Activated naive CD4-positive, alpha-beta T cell treated with anti-CD3 and anti-CD28 coated beads, Interleukin-2, amount 50 U/mL, for 72 hours (primary cell): ENCODE data around the gene MTRFR. TPM values are rescaled to one million over a fixed set of nuclear protein-coding genes. Genes with fewer than 3 reads are reported as not detected.
"Not testable (repeated sequence)": the region's sequence is repeated elsewhere in the genome, so short reads cannot be mapped to it uniquely, and the experiment has no call there.

ENCODE experiments used
- ATAC-seq, 2 donors: fragments of 150-1000 bp; cut with Tn5 transposase; 2 replicates each; pipeline ENCODE4 v1.10.0; 2021; ENCODE audit warnings: mild to moderate bottlenecking in 2 of 2, moderate library complexity in 2 of 2
- DNase-seq, 2 donors: peaks; one replicate each; pipeline ENCODE4 v3.0.0; 2021 to 2022; ENCODE audit warnings: low spot score in 2 of 2
- H3K27ac Mint-ChIP-seq, 2 donors: one replicate each; pipeline ENCODE4 v1.8.0; 2022; ENCODE audit warnings: mild to moderate bottlenecking in 2 of 2, mixed read lengths in 2 of 2
- H3K36me3 Mint-ChIP-seq, 2 donors: one replicate each; pipeline ENCODE4 v1.8.0; 2022; ENCODE audit warnings: mixed read lengths in 2 of 2
- H3K9me3 Mint-ChIP-seq, 2 donors: one replicate each; pipeline ENCODE4 v1.8.0; 2022; ENCODE audit warnings: mixed read lengths in 2 of 2
- total RNA-seq, 2 donors: library from RNA; stranded (reverse); gene quantifications; one replicate each; pipeline ENCODE4 v1.2.3, GENCODE V29; 2022

MTRFR gene
- total RNA-seq, 2 donors from 2014 or later: 30.7 to 46.4 TPM

DNA sequence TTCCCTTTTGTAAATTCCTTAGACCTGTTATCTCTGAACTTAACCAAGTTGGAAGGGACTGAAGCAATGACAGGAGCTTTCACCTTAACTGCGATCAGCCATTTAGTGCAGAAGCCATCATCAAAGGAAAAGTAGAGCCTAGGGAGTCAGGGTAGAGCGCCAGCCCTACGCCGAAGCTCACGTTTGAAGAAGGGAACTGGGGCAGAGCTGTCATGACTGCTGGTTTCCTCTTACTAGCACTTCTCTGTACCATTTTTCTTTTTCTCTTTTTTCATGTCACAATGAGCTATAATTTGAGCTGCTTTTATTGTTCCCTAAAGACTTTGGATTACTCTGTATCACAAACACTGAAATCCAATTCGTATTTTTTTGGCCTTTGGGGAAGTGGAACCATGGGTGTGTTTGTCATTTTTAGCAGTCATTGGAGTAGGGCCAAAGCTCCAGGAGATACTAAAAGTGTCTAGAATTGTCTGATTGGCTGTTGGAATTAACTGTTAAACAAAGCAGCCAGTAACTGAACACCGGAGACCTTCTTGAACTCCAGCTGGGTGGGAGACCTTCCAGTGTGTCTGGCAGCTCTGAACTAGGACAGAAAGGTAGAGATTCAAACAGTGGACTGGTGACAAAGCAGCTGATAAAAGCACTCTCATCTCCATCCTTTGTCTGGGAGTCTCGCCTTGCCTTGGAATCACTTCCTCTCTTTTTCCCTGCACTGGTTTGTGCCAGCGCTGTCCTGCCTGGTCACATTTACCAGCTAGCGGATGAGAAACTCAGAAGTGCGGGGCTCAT is 9.1 kb downstream of the MTRFR start:
- peak overlapping the region; percentile 12 to 86 for H3K27ac Mint-ChIP-seq
- H3K36me3 Mint-ChIP-seq: peaks cover 5 to 32% of the 10 kb centered on the region in 2 donors
- ATAC-seq: no peak
- DNase-seq: no peak
- peaks cover 0 to 4% of the 10 kb centered on the region in 2 donors for H3K9me3 Mint-ChIP-seq

DNA sequence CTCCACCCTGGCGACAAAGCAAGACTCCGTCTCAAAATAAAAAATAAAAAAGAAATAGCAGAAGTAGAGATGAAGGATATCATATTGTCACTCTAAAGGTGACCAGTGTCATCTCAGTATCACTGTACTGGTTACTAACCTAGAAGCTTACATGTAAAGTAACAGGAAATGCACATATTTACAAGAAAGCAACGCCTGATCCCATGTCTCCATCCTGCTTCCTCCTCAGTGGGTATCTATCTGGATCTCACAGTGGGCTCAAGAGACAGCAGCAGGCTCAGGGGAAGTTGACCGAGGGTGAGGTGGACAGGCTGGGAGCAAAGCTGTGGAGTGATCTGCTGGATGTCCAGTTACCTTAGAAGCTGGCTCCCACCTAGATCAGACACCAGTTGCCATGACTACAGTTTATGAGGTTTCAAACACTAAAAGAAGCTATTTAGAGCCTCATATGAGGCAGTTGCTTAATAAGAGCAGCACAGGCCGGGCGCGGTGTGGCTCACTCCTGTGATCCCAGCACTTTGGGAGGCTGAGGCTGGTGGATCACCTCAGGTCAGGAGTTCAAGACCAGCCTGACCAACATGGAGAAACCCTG is 10.5 kb downstream of the MTRFR start:
- Mint-ChIP-seq H3K9me3 (peaks cover 0 to 6% of the 10 kb centered on the region in 2 donors), H3K36me3 (peaks cover 5 to 47% of the 10 kb centered on the region in 2 donors), H3K27ac (no peak overlapping the region)
- ATAC-seq (no peak), DNase-seq (no peak)

DNA sequence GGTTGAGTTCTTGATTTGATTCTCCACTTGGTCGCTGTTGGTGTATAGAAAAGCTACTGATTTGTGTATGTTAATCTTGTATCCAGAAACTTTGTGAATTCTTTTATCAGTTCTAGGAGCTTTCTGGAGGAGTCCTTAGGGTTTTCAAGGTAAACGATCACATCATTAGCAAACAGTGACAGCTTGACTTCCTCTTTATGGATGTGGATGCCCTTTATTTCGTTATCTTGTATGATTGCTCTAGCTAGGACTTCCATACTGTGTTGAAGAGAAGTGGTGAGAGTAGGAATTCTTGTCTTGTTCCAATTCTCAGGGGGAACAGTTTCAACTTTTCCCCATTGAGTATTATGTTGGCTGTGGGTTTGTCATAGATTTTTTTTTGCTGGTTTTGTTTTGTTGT is 12.4 kb downstream of the MTRFR start:
- DNase-seq (no peak), ATAC-seq (no peak)
- Mint-ChIP-seq H3K27ac (peak overlapping the region; percentile 40 to 48), H3K9me3 (peaks cover 0 to 6% of the 10 kb centered on the region in 2 donors), H3K36me3 (peaks cover 0 to 58% of the 10 kb centered on the region in 2 donors)

DNA sequence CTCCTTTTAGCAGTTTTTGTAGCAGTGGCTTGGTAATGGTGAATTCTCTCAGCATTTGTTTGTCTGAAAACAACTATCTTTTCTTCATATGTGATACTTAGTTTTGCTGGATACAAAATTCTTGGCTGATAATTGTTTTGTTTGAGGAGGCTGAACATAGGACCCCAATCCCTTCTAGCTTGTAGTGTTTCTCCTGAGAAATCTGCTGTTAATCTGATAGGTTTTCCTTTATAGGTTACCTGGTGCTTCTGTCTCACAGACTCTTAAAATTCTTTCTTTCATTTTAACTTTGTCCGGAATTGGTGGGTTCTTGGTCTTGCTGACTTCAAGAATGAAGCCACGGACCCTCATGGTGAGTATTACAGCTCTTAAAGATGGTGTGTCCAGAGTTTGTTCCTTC is 14.9 kb downstream of the MTRFR start:
- H3K27ac Mint-ChIP-seq, ATAC-seq, H3K9me3 Mint-ChIP-seq, DNase-seq: not testable (repeated sequence)
- peaks cover 0 to 45% of the 10 kb centered on the region in 2 donors for H3K36me3 Mint-ChIP-seq

DNA sequence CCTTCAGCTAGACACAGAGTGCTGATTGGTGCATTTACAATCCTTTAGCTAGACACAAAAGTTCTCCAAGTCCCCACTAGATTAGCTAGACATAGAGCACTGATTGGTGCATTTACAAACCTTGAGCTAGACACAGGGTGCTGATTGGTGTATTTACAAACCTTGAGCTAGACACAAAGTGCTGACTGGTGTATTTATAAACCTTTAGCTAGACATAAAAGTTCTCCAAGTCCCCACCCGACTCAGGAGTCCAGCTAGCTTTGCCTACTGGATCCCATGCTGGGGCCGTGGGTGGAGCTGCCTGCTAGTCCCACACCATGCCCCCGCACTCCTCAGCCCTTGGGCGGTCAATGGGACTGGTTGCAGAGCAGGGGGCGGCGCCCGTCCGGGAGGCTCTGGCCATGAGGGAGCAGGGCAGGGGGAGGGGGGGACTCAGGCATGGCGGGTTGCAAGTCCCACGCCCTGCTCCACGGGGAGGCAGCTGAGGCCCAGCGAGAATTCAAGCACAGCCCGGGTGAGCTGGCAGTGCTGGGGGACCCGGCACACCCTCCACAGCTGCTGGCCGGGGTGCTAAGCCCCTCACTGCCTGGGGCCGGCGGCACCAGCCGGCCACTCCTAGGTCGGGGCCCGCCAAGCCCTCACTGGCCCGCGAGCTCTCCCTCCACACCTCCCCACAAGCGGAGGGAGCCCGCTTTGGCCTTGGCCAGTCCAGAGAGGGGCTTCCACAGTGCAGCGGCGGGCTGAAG is 15.9 kb downstream of the MTRFR start:
- H3K9me3 Mint-ChIP-seq, ATAC-seq, H3K27ac Mint-ChIP-seq: not testable (repeated sequence)
- DNase-seq: peak in 1 of 2 donors; percentile 44
- H3K36me3 Mint-ChIP-seq: peaks cover 0 to 51% of the 10 kb centered on the region in 2 donors

DNA sequence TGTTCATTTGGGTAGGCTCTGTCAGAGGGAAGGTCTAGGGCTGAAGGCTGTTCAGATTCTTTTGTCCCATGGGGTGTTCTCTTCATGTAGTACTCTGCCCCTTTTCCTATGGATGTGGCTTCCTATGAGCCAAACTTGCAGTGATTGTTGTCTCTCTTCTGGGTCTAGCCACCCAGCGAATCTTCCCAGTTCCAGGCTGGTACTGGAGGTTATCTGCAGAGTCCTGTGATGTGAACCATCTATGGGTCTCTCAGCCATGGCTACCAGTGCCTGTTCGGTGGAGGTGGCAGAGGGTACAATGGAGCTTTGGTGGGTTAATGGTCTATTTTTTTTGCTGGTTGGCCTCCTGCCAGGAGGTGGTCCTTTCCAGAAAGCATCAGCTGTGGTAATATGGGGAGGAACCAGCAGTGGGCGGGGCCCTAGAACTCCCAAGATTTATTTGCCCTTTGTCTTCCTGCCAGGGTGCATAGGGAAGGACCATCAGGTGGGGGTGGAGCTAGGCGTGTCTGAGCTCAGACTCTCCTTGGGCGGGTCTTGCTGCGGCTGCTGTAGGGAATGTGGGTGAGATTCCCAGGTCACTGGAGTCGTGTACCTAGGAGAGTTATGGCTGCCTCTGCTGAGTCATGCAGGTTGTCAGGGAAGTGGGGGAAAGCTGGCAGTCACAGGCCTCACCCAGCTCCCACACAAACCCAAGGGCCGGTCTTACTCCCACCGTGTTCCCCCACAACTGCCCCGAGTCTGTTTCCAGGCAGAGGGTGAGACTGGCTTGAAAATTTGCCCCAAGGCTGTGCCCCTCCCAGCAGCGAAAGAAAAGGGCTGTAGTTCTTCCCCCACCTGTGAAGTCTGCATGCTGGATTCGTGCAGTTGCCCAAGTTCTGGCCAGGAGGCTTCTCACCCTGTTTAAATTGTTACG is 17.5 kb downstream of the MTRFR start:
- Mint-ChIP-seq H3K36me3 (peaks cover 0 to 44% of the 10 kb centered on the region in 2 donors), H3K9me3 (peaks cover 0 to 6% of the 10 kb centered on the region in 2 donors), H3K27ac (peak overlapping the region; percentile 26 to 68)
- ATAC-seq (no peak), DNase-seq (peak in 1 of 2 donors; percentile 46)

DNA sequence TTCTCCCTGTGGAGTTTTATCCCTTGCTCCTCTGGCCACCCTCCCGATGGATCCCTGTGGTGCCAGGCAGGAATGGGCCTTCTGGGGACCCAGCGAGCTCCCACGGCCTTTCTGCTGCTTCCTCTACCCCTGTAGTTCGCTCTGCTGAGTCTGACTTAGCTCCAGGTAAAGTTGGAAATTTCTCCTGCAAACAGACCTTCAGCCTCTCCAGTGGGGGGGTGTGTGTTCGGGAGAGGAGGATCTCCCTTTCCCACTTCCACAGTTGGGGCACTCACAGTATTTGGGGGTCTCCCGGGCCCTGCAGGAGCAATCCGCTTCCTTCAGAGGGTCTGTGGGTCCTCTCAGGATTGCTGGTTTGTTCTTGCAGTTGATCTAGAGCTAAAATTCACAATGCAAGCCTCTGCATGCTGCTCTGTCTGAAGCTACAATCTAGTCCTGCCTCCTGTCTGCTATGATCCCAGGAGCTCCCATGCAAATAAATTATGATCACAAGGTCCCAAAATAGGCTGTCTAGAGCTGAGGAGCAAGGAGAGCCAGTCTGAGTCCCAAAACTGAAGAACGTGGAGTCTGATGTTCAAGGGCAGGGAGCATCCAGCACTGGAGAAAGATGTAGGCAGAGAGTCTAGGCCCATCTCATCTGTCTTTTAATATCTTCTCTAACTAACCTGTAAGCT is 18.3 kb downstream of the MTRFR start:
- ATAC-seq (no peak), DNase-seq (peak in 1 of 2 donors; percentile 18)
- Mint-ChIP-seq H3K27ac (peak overlapping the region in 1 of 2 donors; percentile 26), H3K36me3 (peaks cover 0 to 38% of the 10 kb centered on the region in 2 donors), H3K9me3 (peaks cover 0 to 6% of the 10 kb centered on the region in 2 donors)

DNA sequence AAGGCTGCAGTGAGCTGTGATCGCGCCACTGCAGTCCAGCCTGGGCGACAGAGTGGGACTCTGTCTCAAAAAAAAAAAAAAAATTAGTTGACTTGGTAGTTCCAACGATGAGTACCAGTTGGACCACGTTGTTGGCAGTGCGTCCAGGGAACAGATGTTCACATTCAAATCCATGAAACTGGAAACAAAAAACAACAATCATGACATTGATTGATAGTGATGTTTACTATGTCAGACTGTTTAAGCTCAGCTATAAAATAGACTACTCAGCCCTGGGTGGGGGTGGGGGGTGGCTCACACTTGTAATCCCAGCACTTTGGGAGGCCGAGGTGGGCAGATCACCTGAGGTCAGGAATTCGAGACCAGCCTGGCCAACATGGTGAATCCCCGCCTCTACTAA is 19.1 kb downstream of the MTRFR start:
- H3K9me3 Mint-ChIP-seq, ATAC-seq, DNase-seq: not testable (repeated sequence)
- H3K36me3 Mint-ChIP-seq: peaks cover 0 to 31% of the 10 kb centered on the region in 2 donors
- peak overlapping the region in 1 of 2 donors; percentile 26 for H3K27ac Mint-ChIP-seq

DNA sequence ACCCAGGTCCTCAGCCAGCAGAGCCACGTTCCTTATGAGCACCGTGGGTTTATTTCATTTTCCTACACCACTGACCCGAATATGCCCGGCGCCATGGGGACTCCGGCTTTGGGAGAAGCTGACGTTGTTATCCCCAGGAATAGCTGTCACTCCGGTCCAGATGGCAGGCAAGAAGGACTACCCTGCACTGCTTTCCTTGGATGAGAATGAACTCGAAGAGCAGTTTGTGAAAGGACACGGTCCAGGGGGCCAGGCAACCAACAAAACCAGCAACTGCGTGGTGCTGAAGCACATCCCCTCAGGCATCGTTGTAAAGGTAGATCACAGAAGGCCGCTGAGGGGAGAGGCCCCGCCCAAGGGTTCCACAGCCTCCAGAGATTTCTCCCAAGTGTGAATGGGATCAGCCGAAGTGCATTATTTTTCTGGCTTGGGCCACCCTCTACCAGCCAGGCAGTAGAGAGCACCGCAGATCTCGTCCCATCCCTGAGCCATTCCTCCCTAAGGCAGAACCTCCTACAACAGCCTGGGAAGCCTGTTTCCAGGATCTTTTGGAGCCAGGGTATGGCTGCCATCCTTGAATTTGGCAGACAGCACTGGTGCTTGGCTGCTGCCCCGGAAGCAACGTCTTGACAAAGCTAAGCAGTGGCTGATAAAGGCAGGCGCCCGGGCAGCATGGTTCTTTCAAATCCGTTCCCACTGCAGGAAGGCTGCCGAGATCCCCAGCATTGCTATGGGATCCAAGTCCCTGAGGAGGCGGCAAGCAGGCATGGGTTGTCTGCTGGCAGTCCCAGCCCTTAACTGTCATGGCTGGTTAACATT is 20.6 kb downstream of the MTRFR start:
- DNase-seq (peak in 1 of 2 donors; percentile 50), ATAC-seq (no peak)
- Mint-ChIP-seq H3K27ac (peak overlapping the region; percentile 53 to 84), H3K36me3 (peaks cover 0 to 16% of the 10 kb centered on the region in 2 donors), H3K9me3 (no peaks in the 10 kb centered on the region)

DNA sequence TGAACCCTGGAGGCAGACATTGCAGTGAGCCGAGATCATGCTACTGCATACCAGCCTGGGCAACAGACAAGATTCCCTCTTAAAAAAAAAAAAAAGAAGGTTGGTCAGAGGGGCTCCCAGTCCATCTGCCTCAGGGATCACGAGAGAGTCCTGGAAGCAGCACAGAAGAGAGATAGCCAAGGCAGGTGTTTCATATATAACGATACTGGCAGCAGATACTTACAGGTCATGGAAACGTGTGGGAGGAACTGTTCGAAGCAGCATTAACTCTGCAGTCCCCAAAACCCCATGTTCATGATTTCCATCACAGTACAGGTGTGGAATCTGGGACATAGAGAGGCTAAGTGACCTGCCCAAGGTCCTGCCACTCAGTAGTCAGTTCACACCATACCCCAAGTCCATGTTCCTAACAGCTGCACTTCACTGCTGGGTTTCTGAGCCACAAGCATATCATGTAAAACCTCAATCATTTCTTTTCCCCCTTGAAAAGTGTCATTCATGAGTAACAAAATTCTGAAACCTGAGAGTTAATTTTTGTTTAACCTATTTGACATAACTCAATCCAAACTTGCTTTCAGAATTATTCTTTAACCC is 21.7 kb downstream of the MTRFR start:
- H3K9me3 Mint-ChIP-seq: no peaks in the 10 kb centered on the region
- DNase-seq (peak in 1 of 2 donors; percentile 26), ATAC-seq (peak; percentile 60 to 61)
- peaks cover 0 to 17% of the 10 kb centered on the region in 2 donors for H3K36me3 Mint-ChIP-seq
- H3K27ac Mint-ChIP-seq: peak overlapping the region; percentile 53 to 84

DNA sequence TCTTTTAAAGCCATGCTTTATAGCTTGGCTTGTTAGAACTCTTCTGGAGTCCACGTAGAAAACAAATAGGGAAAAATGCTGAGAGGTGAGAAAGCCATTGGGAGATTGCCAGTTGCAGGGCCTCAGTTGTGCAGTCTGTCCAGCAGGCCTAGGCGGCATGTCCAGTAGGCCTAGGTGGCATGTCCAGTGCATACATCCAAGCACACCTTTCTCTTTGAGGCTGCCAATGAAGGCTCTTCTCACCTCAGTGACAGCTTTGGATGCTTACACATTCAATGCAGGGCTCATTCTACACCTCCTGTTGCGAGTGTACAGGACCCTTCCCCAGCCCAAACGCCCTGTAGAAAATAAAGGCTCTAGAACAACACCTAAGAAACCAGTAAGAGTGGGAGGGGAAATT is 25.4 kb downstream of the MTRFR start:
- Mint-ChIP-seq H3K36me3 (peaks cover 0 to 14% of the 10 kb centered on the region in 2 donors), H3K27ac (peak overlapping the region in 1 of 2 donors; percentile 39), H3K9me3 (no peaks in the 10 kb centered on the region)
- no peak for DNase-seq
- ATAC-seq: no peak

DNA sequence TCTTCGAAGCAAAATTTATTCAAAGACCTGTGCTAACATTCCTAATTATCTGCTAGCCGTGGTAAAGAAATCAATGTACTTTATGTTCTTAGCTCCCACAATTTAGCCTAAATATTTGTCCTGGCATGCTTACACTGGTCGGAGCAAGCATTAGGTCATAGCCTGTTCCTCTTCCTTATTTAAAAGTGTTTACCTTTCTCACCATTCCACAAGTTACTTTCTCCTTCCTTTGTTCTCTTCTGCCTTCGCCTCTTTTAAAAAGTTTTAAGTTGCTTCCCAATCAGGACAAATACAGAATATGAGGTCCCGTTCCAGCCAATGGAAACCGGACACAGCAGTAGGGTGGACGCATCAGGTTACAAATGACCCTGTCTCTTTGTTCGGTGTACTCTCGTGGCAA is 26.8 kb downstream of the MTRFR start:
- peaks cover 0 to 15% of the 10 kb centered on the region in 2 donors for H3K36me3 Mint-ChIP-seq
- no peak overlapping the region for H3K27ac Mint-ChIP-seq
- H3K9me3 Mint-ChIP-seq: no peaks in the 10 kb centered on the region
- DNase-seq: no peak
- no peak for ATAC-seq

DNA sequence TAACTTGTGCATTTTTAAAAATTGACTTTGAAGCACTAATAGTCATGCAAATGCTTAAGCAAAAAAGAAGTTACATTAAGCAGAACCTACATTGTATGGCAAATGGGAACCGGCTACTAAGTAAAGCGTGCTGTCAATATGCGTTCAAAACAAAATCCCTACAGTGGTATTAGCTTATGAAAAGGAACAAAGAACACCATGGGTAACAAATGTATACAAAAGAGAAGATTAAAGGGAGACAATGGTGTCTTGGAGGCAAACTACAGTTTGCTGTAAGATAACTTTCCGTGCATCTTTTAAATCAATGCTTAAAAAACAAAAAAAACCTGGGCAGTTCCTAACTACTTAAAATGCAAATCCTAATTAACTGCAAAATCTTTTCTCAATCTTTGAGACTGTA is 28.0 kb downstream of the MTRFR start:
- ATAC-seq (no peak), DNase-seq (no peak)
- Mint-ChIP-seq H3K27ac (no peak overlapping the region), H3K9me3 (no peaks in the 10 kb centered on the region), H3K36me3 (peaks cover 0 to 15% of the 10 kb centered on the region in 2 donors)

DNA sequence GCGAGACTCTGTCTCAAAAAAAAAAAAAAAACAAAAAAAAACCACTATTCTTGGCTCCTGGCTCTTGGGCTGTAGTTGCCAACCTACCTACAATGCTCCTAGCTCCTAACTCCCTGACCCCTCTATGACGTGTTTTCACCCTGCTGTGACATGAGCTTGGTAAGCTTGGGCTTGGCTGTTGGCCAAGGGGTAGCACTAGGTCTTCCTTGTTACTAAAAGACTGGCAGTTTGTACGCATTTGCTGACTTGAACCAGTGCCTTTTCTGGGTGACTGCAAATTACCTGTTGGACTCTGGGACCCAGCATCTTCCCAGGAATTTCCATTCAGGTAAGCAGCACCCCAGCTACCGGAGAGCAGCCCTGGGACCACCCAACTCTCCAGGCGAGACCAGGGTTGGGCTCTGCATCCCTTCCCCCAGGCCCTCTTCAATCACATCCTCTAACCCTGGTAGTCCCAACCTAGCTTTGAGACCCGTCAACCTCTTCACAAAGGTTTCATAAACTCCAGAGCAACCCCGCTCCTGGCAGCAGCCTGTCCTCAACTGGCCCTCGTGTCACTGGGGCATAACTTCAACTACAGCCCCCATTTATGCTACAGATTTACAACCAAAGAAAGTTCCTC is 30.1 kb downstream of the MTRFR start:
- H3K9me3 Mint-ChIP-seq: no peaks in the 10 kb centered on the region
- DNase-seq (no peak), ATAC-seq (no peak)
- peak overlapping the region in 1 of 2 donors; percentile 87 for H3K27ac Mint-ChIP-seq
- peaks cover 0 to 15% of the 10 kb centered on the region in 2 donors for H3K36me3 Mint-ChIP-seq
